K562 (cell line): ENCODE results near the gene OTOR. TPM values are rescaled to one million over a fixed set of nuclear protein-coding genes. Genes with fewer than 3 reads are reported as not detected.

Experiments used
- ATAC-seq: fragments of 200-7000 bp; cut with Tn5 transposase; 3 replicates; pipeline ENCODE4 v1.9.1; 2020; ENCODE audit warnings: moderate library complexity
- BruUV-seq: library from RNA; stranded (reverse); fragments of 400-500 nt; replicated peaks from 2 replicates; lab custom pipeline; 2021; lab: Mats Ljungman, UMichigan
- CTCF ChIA-PET: fragments of 300-600 bp; formaldehyde crosslinking; extraction: SDS; loops from one replicate; lab custom pipeline; 2021; ENCODE audit warnings: low intra/inter-chr PET ratio; lab: Yijun Ruan, JAX
- POLR2A ChIA-PET: fragments of 300-600, 350-650 bp; sonication (Branson Sonifier 250); formaldehyde crosslinking; extraction: SDS; loops from one replicate; lab custom pipeline; 2021; ENCODE audit warnings: antibody characterized with exemption, inconsistent platforms; lab: Yijun Ruan, JAX
- DNase-seq, 4 experiments: peaks; one replicate each; pipeline versions ENCODE4 v3.0.0 to v3.0.0-alpha.2; 2011 to 2018; ENCODE audit warnings: low spot score in 3 of 4, mixed read lengths in 3 of 4; ENCODE audit errors: extremely low read depth in 1 of 4
- FAIRE-seq: peaks from 2 replicates; lab custom pipeline; 2011; peaks lifted over from hg19 to GRCh38; lab: Jason Lieb, UNC
- H2AFZ ChIP-seq: 2 replicates; pipeline ENCODE4 v1.6.0; 2011; ENCODE audit warnings: low read depth, low read length, control low read depth, inconsistent platforms
- H3K27ac ChIP-seq: fragments of 200-600 bp; 3 replicates; pipeline ENCODE4 v1.8.0; 2011; ENCODE audit warnings: low read depth, mild to moderate bottlenecking, control low read depth, inconsistent platforms, low read length, moderate library complexity, mixed read lengths; ENCODE audit errors: extremely low read depth
- H3K27me3 ChIP-seq, 2 experiments: fragments of 300-600 bp in 1 of 2; 2 replicates in 1 of 2; 3 replicates in 1 of 2; pipeline versions ENCODE4 v1.6.0 to v1.8.0; 2011; ENCODE audit warnings: inconsistent platforms in 2 of 2, low read length in 2 of 2, mild to moderate bottlenecking in 1 of 2, mixed read lengths in 1 of 2, moderate library complexity in 1 of 2; ENCODE audit not compliant: control insufficient read depth in 2 of 2, insufficient read depth in 2 of 2
- H3K36me3 ChIP-seq: fragments of 300-600 bp; 3 replicates; pipeline ENCODE4 v1.8.0; 2011; ENCODE audit warnings: mild to moderate bottlenecking, low read length, inconsistent platforms; ENCODE audit not compliant: control insufficient read depth, insufficient read depth
- H3K4me1 ChIP-seq, 2 experiments: fragments of 200-600 bp in 1 of 2; replicated peaks in 1 of 2; 2 replicates in 1 of 2; 3 replicates in 1 of 2; pipeline versions ENCODE4 v1.5.1 to v1.8.0; 2011; ENCODE audit warnings: inconsistent platforms in 2 of 2, low read length in 2 of 2, mild to moderate bottlenecking in 1 of 2, mixed read lengths in 1 of 2, moderate library complexity in 1 of 2; ENCODE audit not compliant: control insufficient read depth in 2 of 2, insufficient read depth in 2 of 2
- H3K4me2 ChIP-seq: 2 replicates; pipeline ENCODE4 v1.6.1; 2011; ENCODE audit warnings: low read length, control low read depth, inconsistent platforms, mixed read lengths; ENCODE audit not compliant: insufficient read depth
- H3K4me3 ChIP-seq: fragments of 200-600 bp; sonication (generic), shearing (Covaris generic); 2 replicates; pipeline ENCODE4 v1.5.1; 2016; ENCODE audit warnings: control low read depth, inconsistent platforms
- H3K79me2 ChIP-seq: fragments of 200-600 bp; 3 replicates; pipeline ENCODE4 v1.8.0; 2011; ENCODE audit warnings: low read length, inconsistent platforms; ENCODE audit not compliant: control insufficient read depth, insufficient read depth
- H3K9ac ChIP-seq, 2 experiments: 2 replicates each; pipeline versions ENCODE4 v1.6.0 to v1.6.1; 2011; ENCODE audit warnings: low read depth in 2 of 2, low read length in 2 of 2, control low read depth in 1 of 2, inconsistent platforms in 1 of 2, mild to moderate bottlenecking in 1 of 2, mixed read lengths in 1 of 2; ENCODE audit not compliant: insufficient read depth in 1 of 2
- H3K9me1 ChIP-seq: one replicate; pipeline ENCODE4 v1.6.0; 2011; ENCODE audit warnings: inconsistent platforms, mild to moderate bottlenecking, low read length, moderate library complexity; ENCODE audit not compliant: control insufficient read depth, insufficient read depth
- H3K9me3 ChIP-seq: replicated peaks from 2 replicates; pipeline ENCODE4 v1.5.1; 2011; ENCODE audit warnings: low read depth, low read length, inconsistent platforms; ENCODE audit not compliant: control insufficient read depth, insufficient read depth
- H4K20me1 ChIP-seq: replicated peaks from 2 replicates; pipeline ENCODE4 v1.6.1; 2011; ENCODE audit warnings: low read length, inconsistent platforms, mixed read lengths; ENCODE audit not compliant: control insufficient read depth, insufficient read depth
- ATF6 ChIP-seq: sonication (generic); formaldehyde crosslinking; IDR thresholded peaks from 2 replicates; pipeline ENCODE4 v1.4.0; 2020; ENCODE audit warnings: mild to moderate bottlenecking, missing genetic modification reagents
- ATF7 ChIP-seq: fragments of 450-650 bp; IDR thresholded peaks from 2 replicates; pipeline ENCODE4 v1.7.1; 2014; ENCODE audit warnings: mild to moderate bottlenecking, moderate library complexity
- ELF4 ChIP-seq: fragments of 450-650 bp; formaldehyde crosslinking; IDR thresholded peaks from 2 replicates; pipeline ENCODE4 v1.4.0; 2022; ENCODE audit warnings: missing genetic modification characterization
- EP300 ChIP-seq: IDR thresholded peaks from 2 replicates; pipeline ENCODE4 v1.6.1; 2012; ENCODE audit warnings: low read length, improper control_type of control experiment
- EWSR1 ChIP-seq: fragments of 450-650 bp; IDR thresholded peaks from 2 replicates; pipeline ENCODE4 v1.6.1; 2018; ENCODE audit warnings: borderline replicate concordance, mild to moderate bottlenecking, low read depth, moderate library complexity; ENCODE audit not compliant: partially characterized antibody
- GATA2 ChIP-seq: sonication (generic); formaldehyde crosslinking; IDR thresholded peaks from 2 replicates; pipeline ENCODE4 v1.4.0; 2020; ENCODE audit warnings: mild to moderate bottlenecking, missing genetic modification reagents
- KLF6 ChIP-seq: fragments of 250-450 bp; sonication (Bioruptor Pico); IDR thresholded peaks from 2 replicates; pipeline ENCODE4 v1.4.0; 2020; ENCODE audit warnings: mild to moderate bottlenecking, moderate library complexity, borderline replicate concordance
- MTA3 ChIP-seq: fragments of 450-650 bp; formaldehyde crosslinking; IDR thresholded peaks from 2 replicates; pipeline ENCODE4 v1.6.1; 2017; ENCODE audit warnings: mild to moderate bottlenecking, borderline replicate concordance
- NFIC ChIP-seq: fragments of 450-650 bp; IDR thresholded peaks from 2 replicates; pipeline ENCODE4 v1.6.1; 2017; ENCODE audit warnings: mild to moderate bottlenecking, inconsistent platforms
- NR0B1 ChIP-seq: fragments of 450-650 bp; IDR thresholded peaks from one replicate; pipeline ENCODE4 v1.6.1; 2018; ENCODE audit warnings: mild to moderate bottlenecking, moderate library complexity; ENCODE audit not compliant: partially characterized antibody
- TGIF2 ChIP-seq: sonication (generic); formaldehyde crosslinking; IDR thresholded peaks from 2 replicates; pipeline ENCODE4 v1.8.1; 2022; ENCODE audit warnings: mild to moderate bottlenecking, missing genetic modification reagents, moderate library complexity
- ZKSCAN8 ChIP-seq: fragments of 200-800 bp; sonication (Bioruptor generic); IDR thresholded peaks from 2 replicates; pipeline ENCODE4 v1.6.1; 2016; ENCODE audit warnings: missing genetic modification characterization, missing compliant biosample characterization
- ZNF3 ChIP-seq: fragments of 250-450 bp; sonication (Bioruptor Pico); IDR thresholded peaks from 2 replicates; pipeline ENCODE4 v1.5.0; 2021; ENCODE audit warnings: mild to moderate bottlenecking, moderate library complexity
- WGBS: fragments of 100-300 bp; shearing (Covaris generic); methylation state at CpG from one replicate; pipeline ENCODE4 v1.1.6; 2016; ENCODE audit warnings: low coverage, mixed read lengths; ENCODE audit not compliant: insufficient coverage; ENCODE audit errors: missing lambda C conversion rate; 5-methylcytosine and 5-hydroxymethylcytosine counted together
- in situ Hi-C: fragments of 300-500 bp; cut with MboI; formaldehyde crosslinking; loops from 4 replicates; pipeline ENCODE4 v1.15.0; 2018; ENCODE audit warnings: inconsistent platforms, mixed read lengths
- intact Hi-C: fragments of 100-400 bp; cut with micrococcal nuclease; formaldehyde crosslinking; loops from 2 replicates; pipeline ENCODE4 v1.14.2; 2022
- polyA plus RNA-seq, 8 experiments: library from polyadenylated mRNA; depleted of rRNA in 4 of 8; stranded (reverse) in 5 of 8; unstranded in 3 of 8; fragments of >200 nt; fragmentation: Nextera tagmentation in 2 of 8; fragmentation: Illumina TruSeq in 1 of 8; extraction: Ambion mirVana in 2 of 8; extraction: Trizol in 1 of 8; gene quantifications; 2 replicates each; pipeline versions ENCODE4 v1.2.1 to v1.2.3, GENCODE V29; 2011 to 2014; ENCODE audit warnings: inconsistent platforms in 1 of 8, missing spikeins in 1 of 8
- total RNA-seq, 7 experiments: library from RNA; depleted of rRNA in 6 of 7; stranded (reverse); fragments of >200 nt in 6 of 7; fragmentation: Illumina TruSeq in 2 of 7; extraction: Trizol in 2 of 7; gene quantifications; 2 replicates each; pipeline versions ENCODE4 v1.2.1 to v1.2.3, GENCODE V29; 2011 to 2021; ENCODE audit warnings: low replicate concordance in 1 of 7

OTOR gene
- total and polyA plus RNA-seq, 9 of the 15 experiments (the other 6 are each of a cell fraction or from before 2014, with no cell fraction given) = not detected

DNA sequence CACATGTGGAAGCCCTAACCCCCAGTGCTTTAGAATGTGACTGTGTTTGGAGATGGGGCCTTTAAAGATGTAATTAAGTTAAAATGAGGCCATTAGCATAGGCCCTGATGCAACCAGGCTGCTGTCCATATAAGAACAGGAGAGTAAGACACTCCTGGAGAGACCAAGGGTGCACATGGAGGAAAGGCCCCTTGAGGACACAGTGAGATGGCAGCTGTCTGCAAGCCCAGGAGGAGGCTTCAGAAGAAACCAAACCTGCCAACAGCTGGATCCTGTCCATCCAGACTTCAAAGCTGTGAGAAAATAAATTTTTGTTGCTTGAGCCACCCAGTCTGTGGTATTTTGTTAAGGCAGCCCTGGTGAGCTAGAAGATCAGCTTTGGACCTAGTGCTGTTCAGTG lies 35.1 kb upstream of the OTOR start:
- H3K4me3 ChIP-seq = no peak overlapping the region
- no peak for DNase-seq
- H3K9me3 ChIP-seq = no peaks in the 10 kb centered on the region
- in situ Hi-C loops = no loop called here
- no peaks in the 10 kb centered on the region for H3K79me2 ChIP-seq
- no peak overlapping the region for H3K9ac ChIP-seq
- peak; percentile 45; the same call in 2 of the 3 replicates for ATAC-seq
- no peak overlapping the region for H2AFZ ChIP-seq
- no peak overlapping the region for H3K4me2 ChIP-seq
- ChIA-PET POLR2A (interaction anchor here (1.9 kb wide), 1 partner anchor 10 kb away, joined by 5 read pairs; no protein-coding TSS in a partner anchor), CTCF (no interaction called here)
- BruUV-seq = no TSS peak
- no peak for FAIRE-seq
- no peaks in the 10 kb centered on the region for H3K36me3 ChIP-seq
- TF ChIP-seq MTA3 (no peak), KLF6 (CRISPR knock-in tag) (no peak), TGIF2 (CRISPR knock-in tag) (no peak), ZNF3 (no peak), GATA2 (CRISPR knock-in tag) (no peak), NFIC (no peak), EP300 (no peak)
- intact Hi-C loops = no loop called here
- H3K9me1 ChIP-seq = no peaks in the 10 kb centered on the region
- H3K27me3 ChIP-seq = peaks cover 2 to 8% of the 10 kb centered on the region in 2 experiments; a peak in 3 of 5 replicates
- no peaks in the 10 kb centered on the region for H4K20me1 ChIP-seq
- no peak overlapping the region for H3K27ac ChIP-seq
- H3K4me1 ChIP-seq = no peaks in the 10 kb centered on the region; a peak in 1 of 5 replicates

DNA sequence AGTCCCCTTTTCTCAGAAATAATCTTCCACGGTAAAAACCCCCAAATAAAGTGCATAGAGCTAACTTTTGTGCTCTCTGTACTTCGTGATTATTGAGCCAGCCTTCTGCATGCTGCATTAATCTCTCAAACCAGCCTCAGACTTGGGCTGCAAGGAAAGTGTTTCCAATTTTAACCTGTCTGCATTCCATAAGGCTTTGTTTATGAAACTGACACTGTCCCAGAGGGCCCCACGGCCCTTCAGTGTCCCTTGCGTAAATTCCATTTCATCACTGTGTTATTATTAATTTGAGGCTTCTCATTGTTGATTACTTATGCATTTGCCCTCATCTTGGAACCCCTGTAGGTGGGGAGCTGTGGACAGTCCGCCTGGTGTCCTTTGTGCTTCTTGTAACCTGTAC lies 33.9 kb upstream of the OTOR start:
- in situ Hi-C loops (no loop called here), intact Hi-C loops (no loop called here)
- H3K27me3 ChIP-seq = peaks cover 2 to 8% of the 10 kb centered on the region in 2 experiments; a peak in 3 of 5 replicates
- WGBS = 0% methylated on average over 4 of the region's 5 CpGs
- H3K4me2 ChIP-seq = no peak overlapping the region
- no peaks in the 10 kb centered on the region for H3K36me3 ChIP-seq
- H3K9ac ChIP-seq = no peak overlapping the region
- no peak overlapping the region for H3K27ac ChIP-seq
- FAIRE-seq (no peak), ATAC-seq (no peak), DNase-seq (no peak)
- no peak overlapping the region for H2AFZ ChIP-seq
- no peak overlapping the region for H3K4me3 ChIP-seq
- no peaks in the 10 kb centered on the region for H4K20me1 ChIP-seq
- POLR2A ChIA-PET = interaction anchor here (1.2 kb wide), 1 partner anchor 45 kb away, joined by 3 read pairs; no protein-coding TSS in a partner anchor
- H3K79me2 ChIP-seq = no peaks in the 10 kb centered on the region
- no peaks in the 10 kb centered on the region for H3K9me1 ChIP-seq
- no TSS peak for BruUV-seq
- H3K9me3 ChIP-seq = no peaks in the 10 kb centered on the region
- CTCF ChIA-PET = no interaction called here
- no peaks in the 10 kb centered on the region; a peak in 1 of 5 replicates for H3K4me1 ChIP-seq
- TF ChIP-seq ATF6 (CRISPR knock-in tag) = no peak
- TF ChIP-seq ZKSCAN8 = no peak
- no peak for TF ChIP-seq ELF4 (CRISPR knock-in tag)
- no peak for TF ChIP-seq ATF7
- TF ChIP-seq NR0B1 = no peak
- TF ChIP-seq EWSR1 = no peak
